AG09319 (cell line): ENCODE results near the gene PAIP2B.

Experiments used
- DNase-seq: peaks from one replicate; pipeline ENCODE4 v3.0.0-alpha.2; 2010; ENCODE audit warnings: low read depth; ENCODE audit errors: extremely low read depth
- CTCF ChIP-seq: IDR thresholded peaks from 2 replicates; pipeline ENCODE4 v1.5.1; 2011; ENCODE audit warnings: low read depth, mild to moderate bottlenecking, inconsistent platforms, low read length, moderate library complexity

Gene PAIP2B

GRCh38 chr2:71174207-71174606 lies 52.7 kb downstream of the PAIP2B start:
- no peak for TF ChIP-seq CTCF
- DNase-seq, result no peak

GRCh38 chr2:71173096-71173495 lies 53.8 kb downstream of the PAIP2B start:
- TF ChIP-seq CTCF, result no peak
- DNase-seq, result no peak

- no peak for TF ChIP-seq CTCF
- DNase-seq, result no peak
These were observed 60.1 kb downstream of the PAIP2B start for GRCh38 chr2:71166812-71167211.

- DNase-seq, result no peak
- TF ChIP-seq CTCF, result peak; percentile 65
These were observed 69.6 kb downstream of the PAIP2B start for GRCh38 chr2:71157124-71157793.

- DNase-seq, result no peak
These were observed 70.3 kb downstream of the PAIP2B start for GRCh38 chr2:71156573-71156972.

GRCh38 chr2:71155846-71156245 lies 71.1 kb downstream of the PAIP2B start:
- DNase-seq, result no peak
- no peak for TF ChIP-seq CTCF

More at GRCh38 chr2:71156573-71156972, 70.3 kb downstream of the PAIP2B start:
- no peak for TF ChIP-seq CTCF

GRCh38 chr2:71154798-71155197 lies 72.1 kb downstream of the PAIP2B start:
- DNase-seq, result no peak
- no peak for TF ChIP-seq CTCF
